ENCODE results near the gene SLC9A8. TPM values are rescaled to one million over a fixed set of nuclear protein-coding genes. Genes with fewer than 3 reads are reported as not detected.
"Not testable (repeated sequence)": the region's sequence is repeated elsewhere in the genome, so short reads cannot be mapped to it uniquely, and the experiment has no call there.

Gene SLC9A8
- total RNA-seq, 1 experiment from 2014 or later: 21.4 TPM

GRCh38 chr20:49859011-49859410 lies 46.4 kb downstream of the SLC9A8 start:
- H3K4me2 ChIP-seq: peak overlapping the region; percentile 71
- no peaks in the 10 kb centered on the region for H4K20me1 ChIP-seq (ENCODE audit: insufficient read depth)
- no peaks in the 10 kb centered on the region for H3K9me3 ChIP-seq (ENCODE audit: insufficient read depth, low read depth)
- no peaks in the 10 kb centered on the region; the same call in 1 of the 2 replicates for H3K79me2 ChIP-seq (ENCODE audit: low read depth)
- POLR2A ChIA-PET (ENCODE audit: unreplicated experiment): interaction anchor here (0.7 kb wide), 1 partner anchor 77 kb away, joined by 7 read pairs; no protein-coding TSS in a partner anchor
- H3K9me2 ChIP-seq (ENCODE audit: insufficient read depth): no peaks in the 10 kb centered on the region
- no peak for TF ChIP-seq EZH2 (IDR thresholded peaks at IDR 0.05; ENCODE audit: low read depth)
- TF ChIP-seq, protein P1, sequence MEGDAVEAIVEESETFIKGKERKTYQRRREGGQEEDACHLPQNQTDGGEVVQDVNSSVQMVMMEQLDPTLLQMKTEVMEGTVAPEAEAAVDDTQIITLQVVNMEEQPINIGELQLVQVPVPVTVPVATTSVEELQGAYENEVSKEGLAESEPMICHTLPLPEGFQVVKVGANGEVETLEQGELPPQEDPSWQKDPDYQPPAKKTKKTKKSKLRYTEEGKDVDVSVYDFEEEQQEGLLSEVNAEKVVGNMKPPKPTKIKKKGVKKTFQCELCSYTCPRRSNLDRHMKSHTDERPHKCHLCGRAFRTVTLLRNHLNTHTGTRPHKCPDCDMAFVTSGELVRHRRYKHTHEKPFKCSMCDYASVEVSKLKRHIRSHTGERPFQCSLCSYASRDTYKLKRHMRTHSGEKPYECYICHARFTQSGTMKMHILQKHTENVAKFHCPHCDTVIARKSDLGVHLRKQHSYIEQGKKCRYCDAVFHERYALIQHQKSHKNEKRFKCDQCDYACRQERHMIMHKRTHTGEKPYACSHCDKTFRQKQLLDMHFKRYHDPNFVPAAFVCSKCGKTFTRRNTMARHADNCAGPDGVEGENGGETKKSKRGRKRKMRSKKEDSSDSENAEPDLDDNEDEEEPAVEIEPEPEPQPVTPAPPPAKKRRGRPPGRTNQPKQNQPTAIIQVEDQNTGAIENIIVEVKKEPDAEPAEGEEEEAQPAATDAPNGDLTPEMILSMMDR (conservative IDR thresholded peaks at IDR 0.05): no peak
- peaks cover 34% of the 10 kb centered on the region for H3K4me1 ChIP-seq (replicated peaks; ENCODE audit: insufficient read depth)
- H3K27me3 ChIP-seq (ENCODE audit: insufficient read depth, low read depth): no peaks in the 10 kb centered on the region
- H3K36me3 ChIP-seq (ENCODE audit: low read depth): peaks cover 34% of the 10 kb centered on the region; the same call in 1 of the 2 replicates
- H3K27ac ChIP-seq: peak overlapping the region; percentile 79
- no peak overlapping the region for H2AFZ ChIP-seq
- no peak for DNase-seq
- no TSS peak for BruUV-seq (replicated peaks)
- peaks cover 38% of the 10 kb centered on the region for H3F3A ChIP-seq (ENCODE audit: insufficient read depth, low read depth)
- H3K4me3 ChIP-seq: no peak overlapping the region
- intact Hi-C loops (cut with micrococcal nuclease; ENCODE audit: unreplicated experiment): no loop called here
- CTCF ChIA-PET: no interaction called here

GRCh38 chr20:49859807-49860206 lies 47.2 kb downstream of the SLC9A8 start:
- no TSS peak for BruUV-seq (replicated peaks)
- Histone ChIP-seq H3K4me2 (peak overlapping the region; percentile 71), H3F3A (ENCODE audit: insufficient read depth, low read depth) (peaks cover 38% of the 10 kb centered on the region), H3K4me3 (0 out of 2 replicates have a peak overlapping the region, but pooled peaks have one; percentile 13), H3K36me3 (ENCODE audit: low read depth) (peaks cover 38% of the 10 kb centered on the region; the same call in 1 of the 2 replicates), H3K79me2 (ENCODE audit: low read depth) (no peaks in the 10 kb centered on the region; the same call in 1 of the 2 replicates), H3K9me2 (ENCODE audit: insufficient read depth) (no peaks in the 10 kb centered on the region), H4K20me1 (ENCODE audit: insufficient read depth) (no peaks in the 10 kb centered on the region), H2AFZ (no peak overlapping the region), H3K27me3 (ENCODE audit: insufficient read depth, low read depth) (no peaks in the 10 kb centered on the region), H3K4me1 (replicated peaks; ENCODE audit: insufficient read depth) (peaks cover 34% of the 10 kb centered on the region), H3K9me3 (ENCODE audit: insufficient read depth, low read depth) (no peaks in the 10 kb centered on the region), H3K27ac (peak overlapping the region; percentile 79)
- CTCF ChIA-PET: no interaction called here
- TF ChIP-seq, protein P1 (conservative IDR thresholded peaks at IDR 0.05): no peak
- no peak for TF ChIP-seq EZH2 (IDR thresholded peaks at IDR 0.05; ENCODE audit: low read depth)
- peak; percentile 73 to 91 for DNase-seq
- intact Hi-C loops (cut with micrococcal nuclease; ENCODE audit: unreplicated experiment): no loop called here
- POLR2A ChIA-PET (ENCODE audit: unreplicated experiment): interaction anchor here (0.7 kb wide), 1 partner anchor 76 kb away, joined by 7 read pairs; no protein-coding TSS in a partner anchor

- peaks cover 35% of the 10 kb centered on the region; the same call in 1 of the 2 replicates for H3K36me3 ChIP-seq (ENCODE audit: low read depth)
- intact Hi-C loops (cut with micrococcal nuclease; ENCODE audit: unreplicated experiment); POLR2A ChIA-PET (ENCODE audit: unreplicated experiment); H3K4me3 ChIP-seq; CTCF ChIA-PET; H3K9me3 ChIP-seq (ENCODE audit: insufficient read depth, low read depth); H3K4me2 ChIP-seq; H2AFZ ChIP-seq; H4K20me1 ChIP-seq (ENCODE audit: insufficient read depth); BruUV-seq (replicated peaks); H3K27me3 ChIP-seq (ENCODE audit: insufficient read depth, low read depth); H3K9me2 ChIP-seq (ENCODE audit: insufficient read depth); DNase-seq; H3K79me2 ChIP-seq (ENCODE audit: low read depth): not testable (repeated sequence)
- H3K4me1 ChIP-seq (replicated peaks; ENCODE audit: insufficient read depth): peaks cover 34% of the 10 kb centered on the region
- H3F3A ChIP-seq (ENCODE audit: insufficient read depth, low read depth): peaks cover 38% of the 10 kb centered on the region
- peak overlapping the region; percentile 79; the same call in 1 of the 2 replicates for H3K27ac ChIP-seq
These were observed 48.6 kb downstream of the SLC9A8 start for GRCh38 chr20:49861232-49861631.
